ENCODE measurements around the gene CDH23. TPM values are rescaled to one million over a fixed set of nuclear protein-coding genes. Genes with fewer than 3 reads are reported as not detected.

The CDH23 gene
- total RNA-seq, 1 donor from 2014 or later: 4.5 TPM

DNA sequence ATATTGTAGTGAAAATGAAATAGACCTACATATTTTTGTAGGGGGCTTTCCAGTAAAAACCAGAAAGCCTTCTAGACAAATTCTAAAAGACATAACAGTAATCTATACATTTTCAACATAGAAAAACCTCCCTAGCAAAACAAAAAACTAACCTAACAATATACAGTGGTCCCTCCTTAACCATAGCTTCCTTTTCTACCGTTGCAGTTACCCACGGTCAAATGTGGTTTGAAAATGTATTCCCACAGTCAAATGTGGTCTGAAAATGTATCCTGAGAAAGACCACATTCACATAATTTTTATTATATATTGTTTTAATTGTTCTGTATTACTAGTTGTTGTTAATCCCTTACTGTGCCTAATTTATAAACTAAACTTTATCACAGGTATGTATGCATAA, 448.0 kb downstream of the CDH23 start:
- intact Hi-C loops (cut with micrococcal nuclease): no loop called here
- peak overlapping the region; percentile 56 for H3K27ac ChIP-seq (replicated peaks)
- DNase-seq: no peak
- no peak overlapping the region for H3K4me3 ChIP-seq
- no peaks in the 10 kb centered on the region for H3K9me3 ChIP-seq (replicated peaks)
- H3K36me3 ChIP-seq: no peaks in the 10 kb centered on the region
- no peaks in the 10 kb centered on the region for H3K27me3 ChIP-seq (ENCODE audit: low read depth)
- H3K4me1 ChIP-seq: peaks cover 100% of the 10 kb centered on the region
- TF ChIP-seq CTCF (IDR thresholded peaks at IDR 0.05; ENCODE audit: borderline replicate concordance): no peak

GRCh38 chr10:71845410-71846405, 449.0 kb downstream of the CDH23 start:
- DNase-seq: no peak
- peak overlapping the region; percentile 49 for H3K27ac ChIP-seq (replicated peaks)
- no peaks in the 10 kb centered on the region for H3K9me3 ChIP-seq (replicated peaks)
- no peak overlapping the region for H3K4me3 ChIP-seq
- H3K36me3 ChIP-seq: no peaks in the 10 kb centered on the region
- H3K27me3 ChIP-seq (ENCODE audit: low read depth): no peaks in the 10 kb centered on the region
- peaks cover 100% of the 10 kb centered on the region for H3K4me1 ChIP-seq
- intact Hi-C loops (cut with micrococcal nuclease): no loop called here
- TF ChIP-seq CTCF (IDR thresholded peaks at IDR 0.05; ENCODE audit: borderline replicate concordance): no peak

- peak overlapping the region; percentile 49 for H3K27ac ChIP-seq (replicated peaks)
- H3K9me3 ChIP-seq (replicated peaks): no peaks in the 10 kb centered on the region
- peaks cover 98% of the 10 kb centered on the region for H3K4me1 ChIP-seq
- intact Hi-C loops (cut with micrococcal nuclease): no loop called here
- H3K27me3 ChIP-seq (ENCODE audit: low read depth): no peaks in the 10 kb centered on the region
- no peak for TF ChIP-seq CTCF (IDR thresholded peaks at IDR 0.05; ENCODE audit: borderline replicate concordance)
- H3K4me3 ChIP-seq: no peak overlapping the region
- no peaks in the 10 kb centered on the region for H3K36me3 ChIP-seq
- no peak for DNase-seq
Observed at GRCh38 chr10:71846816-71847215, 450.1 kb downstream of the CDH23 start.

DNA sequence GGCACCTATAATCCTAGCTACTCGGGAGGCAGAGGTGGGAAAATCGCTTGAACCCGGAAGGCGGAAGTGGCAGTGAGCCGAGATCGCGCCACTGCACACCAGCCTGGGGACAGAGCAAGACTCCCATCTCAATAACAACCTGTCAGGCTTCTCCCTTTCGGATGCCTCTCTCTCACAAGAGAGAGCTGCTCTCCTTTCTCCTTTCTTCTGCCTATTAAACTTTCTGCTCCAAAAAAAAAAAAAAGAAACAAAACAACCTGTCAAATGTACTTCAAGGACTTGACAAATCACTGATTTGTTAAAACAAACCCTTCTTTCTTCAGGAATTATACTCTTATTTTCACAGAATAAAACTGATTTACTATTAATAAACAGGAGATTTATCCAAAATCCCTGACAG, 450.7 kb downstream of the CDH23 start:
- DNase-seq: no peak
- intact Hi-C loops (cut with micrococcal nuclease): no loop called here
- H3K4me3 ChIP-seq: no peak overlapping the region
- H3K36me3 ChIP-seq: no peaks in the 10 kb centered on the region
- no peak for TF ChIP-seq CTCF (IDR thresholded peaks at IDR 0.05; ENCODE audit: borderline replicate concordance)
- peak overlapping the region; percentile 3 for H3K27ac ChIP-seq (replicated peaks)
- no peaks in the 10 kb centered on the region for H3K9me3 ChIP-seq (replicated peaks)
- H3K4me1 ChIP-seq: peaks cover 94% of the 10 kb centered on the region
- H3K27me3 ChIP-seq (ENCODE audit: low read depth): no peaks in the 10 kb centered on the region

DNA sequence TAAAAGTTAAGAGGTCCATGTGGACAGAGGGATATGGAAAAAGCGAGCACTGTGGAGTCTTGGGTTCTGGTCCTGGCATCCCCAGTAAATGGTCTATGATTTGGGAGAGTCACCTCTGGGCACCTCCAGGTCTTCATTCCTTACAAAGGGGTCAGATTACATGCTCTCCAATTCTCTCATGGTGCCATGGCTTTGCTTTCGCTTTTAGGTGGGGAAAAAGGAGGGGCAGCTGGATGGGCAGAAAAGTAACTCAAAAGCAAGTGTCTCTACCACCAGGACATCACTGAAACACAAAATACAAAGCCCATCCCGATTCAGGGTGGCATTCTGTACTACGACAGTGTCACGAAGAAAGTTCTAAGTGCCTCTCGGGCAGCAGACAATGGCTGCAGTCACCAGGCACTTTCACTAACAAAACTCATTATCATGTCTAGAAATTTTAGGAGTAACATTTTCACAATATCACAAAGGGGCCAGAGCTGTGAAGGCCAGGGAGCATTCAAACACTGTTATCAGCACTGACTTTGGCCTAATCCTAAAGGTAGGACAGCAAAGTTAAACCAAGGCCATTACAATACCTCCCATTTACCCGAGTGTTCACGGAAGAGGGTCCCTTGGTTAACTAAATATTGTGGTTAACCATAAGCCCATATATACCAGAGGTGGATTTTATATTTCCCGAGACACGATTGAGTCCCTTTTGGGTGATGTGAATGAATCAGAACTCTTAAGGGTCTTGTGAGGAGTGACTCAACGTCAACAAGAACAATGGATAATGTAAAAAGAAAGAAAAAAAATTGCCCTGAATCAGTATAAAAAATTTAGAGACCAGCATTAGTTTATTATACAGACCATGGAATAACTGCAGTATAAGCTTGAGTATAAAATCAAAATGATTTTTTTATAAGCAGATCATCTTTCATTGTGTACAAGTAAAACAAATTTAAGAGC, 451.9 kb downstream of the CDH23 start:
- peak overlapping the region; percentile 99 for H3K4me3 ChIP-seq

More for the DNA sequence above, 451.9 kb downstream of the CDH23 start:
- Histone ChIP-seq H3K27me3 (ENCODE audit: low read depth) (no peaks in the 10 kb centered on the region), H3K27ac (replicated peaks) (peak overlapping the region; percentile 3), H3K36me3 (no peaks in the 10 kb centered on the region), H3K4me1 (peaks cover 82% of the 10 kb centered on the region), H3K9me3 (replicated peaks) (no peaks in the 10 kb centered on the region)
- no peak for TF ChIP-seq CTCF (IDR thresholded peaks at IDR 0.05; ENCODE audit: borderline replicate concordance)
- intact Hi-C loops (cut with micrococcal nuclease): no loop called here
- DNase-seq: no peak
